Activated CD4-positive, alpha-beta T cell treated with anti-CD3 and anti-CD28 coated beads, Interleukin-2, amount 50 U/mL, for 16 hours (primary cell): ENCODE results near the gene FAM163B.

Experiments used
- DNase-seq: peaks from one replicate; pipeline ENCODE4 v3.0.0-alpha.2; 2020

Gene FAM163B

GRCh38 chr9:133594310-133594709 is 14.9 kb downstream of the FAM163B start:
- no peak for DNase-seq

DNA sequence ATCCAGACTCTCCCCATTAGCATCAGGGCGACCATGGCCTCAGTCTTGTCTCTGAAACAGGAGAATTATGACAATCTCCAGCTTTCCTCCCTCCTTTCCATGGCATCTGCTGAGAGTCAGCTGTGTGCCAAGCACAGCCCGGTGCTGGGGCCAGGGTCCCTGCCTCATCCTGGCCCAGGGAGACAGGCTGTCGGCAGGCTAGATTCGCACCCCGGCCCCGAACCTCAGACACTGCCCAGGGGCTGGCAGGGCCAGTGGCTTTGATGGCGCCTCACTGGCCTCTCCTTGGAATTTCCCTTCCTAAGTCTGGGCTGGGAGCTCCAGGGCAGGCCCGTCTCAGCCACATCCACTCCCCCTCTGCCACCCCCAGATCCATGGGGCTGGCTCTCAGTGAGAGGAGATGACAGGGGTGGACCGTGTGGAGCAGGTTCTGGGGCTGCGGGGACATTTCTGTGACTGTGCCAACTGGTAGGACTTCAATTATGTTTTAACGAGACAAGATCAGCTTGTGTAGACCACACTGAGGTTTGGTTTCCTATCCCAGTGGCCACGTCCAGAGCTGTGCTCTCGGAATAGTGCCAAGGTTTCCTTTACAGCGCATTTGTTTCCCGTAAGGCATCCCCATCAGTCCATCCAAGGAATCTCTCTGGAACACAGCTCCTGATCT is 15.5 kb downstream of the FAM163B start:
- DNase-seq: no peak

DNA sequence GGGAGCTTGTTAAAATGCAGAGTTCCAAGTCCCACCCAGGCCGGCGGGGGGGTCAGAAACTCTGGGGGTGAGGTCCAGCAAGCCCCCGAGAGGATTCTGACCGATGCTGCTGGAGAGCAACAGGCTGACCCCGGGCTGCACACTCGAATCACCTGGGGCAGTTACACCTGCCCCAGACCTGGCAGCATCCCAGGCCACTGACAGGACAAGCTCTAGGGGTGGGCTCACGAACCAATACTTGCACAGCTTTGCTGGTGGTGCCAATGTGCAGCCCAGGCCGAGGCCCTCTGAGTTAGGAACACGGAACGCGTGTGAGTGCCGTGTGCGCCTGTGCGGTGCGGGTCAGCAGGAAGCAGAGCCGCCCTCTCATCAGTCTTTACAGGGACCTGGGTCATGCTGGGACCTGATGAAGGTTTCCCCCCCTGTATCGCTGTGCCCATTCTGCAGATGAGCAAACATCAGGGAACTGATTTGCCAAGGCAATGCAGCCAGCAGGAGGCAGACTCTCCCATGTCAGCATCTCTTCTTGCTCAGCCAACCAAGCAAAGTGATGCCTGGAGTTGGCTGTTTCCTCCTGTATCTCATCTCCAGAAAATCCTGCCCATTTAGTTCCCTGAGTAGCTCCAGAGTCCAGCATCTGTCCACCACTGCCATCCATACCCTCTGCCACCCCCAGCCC is 16.3 kb downstream of the FAM163B start:
- DNase-seq: no peak

GRCh38 chr9:133591985-133592384 is 17.2 kb downstream of the FAM163B start:
- DNase-seq: no peak

- DNase-seq: no peak
Measured at GRCh38 chr9:133591116-133591910, 17.9 kb downstream of the FAM163B start.

GRCh38 chr9:133590231-133590855 is 18.8 kb downstream of the FAM163B start:
- no peak for DNase-seq

DNA sequence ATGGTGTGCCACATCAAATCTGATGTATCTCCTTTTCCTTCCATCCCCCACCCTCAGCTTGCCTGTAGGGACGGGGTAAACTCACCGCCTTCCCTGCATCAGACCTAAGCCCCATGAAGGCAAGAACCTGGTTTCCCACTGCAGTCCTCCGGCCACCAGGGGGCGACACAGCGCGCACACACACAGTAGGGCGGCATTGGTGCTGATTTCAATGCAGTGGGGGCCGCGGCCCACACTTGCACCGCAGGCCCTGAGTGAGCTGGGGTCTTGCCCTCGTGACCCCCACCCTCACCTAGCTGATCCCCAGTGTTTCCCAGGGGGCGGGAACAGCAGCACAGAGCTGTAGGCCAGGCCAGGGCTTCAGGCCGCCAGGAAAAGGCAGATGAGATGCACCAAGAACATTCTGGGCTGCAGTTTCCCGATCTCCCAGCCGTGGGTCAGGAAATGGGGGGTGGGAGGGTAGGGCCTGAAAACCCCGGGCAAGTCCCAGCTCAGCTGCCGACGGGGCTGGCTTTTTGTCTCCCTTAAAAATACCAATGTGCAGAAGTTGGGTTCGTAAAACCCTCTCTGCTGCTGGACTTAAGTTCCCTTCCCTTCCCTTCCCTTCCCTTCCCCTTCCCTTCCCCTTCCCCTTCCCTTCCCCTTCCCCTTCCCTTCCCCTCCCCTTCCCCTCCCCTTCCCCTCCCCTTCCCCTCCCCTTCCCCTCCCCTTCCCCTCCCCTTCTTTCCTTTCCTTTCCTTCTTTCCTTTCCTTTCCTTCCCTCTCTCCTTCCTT is 19.5 kb downstream of the FAM163B start:
- DNase-seq: no peak

GRCh38 chr9:133587466-133587865 is 21.7 kb downstream of the FAM163B start:
- no peak for DNase-seq

- DNase-seq: no peak
Measured at GRCh38 chr9:133587051-133587450, 22.1 kb downstream of the FAM163B start.

- no peak for DNase-seq
Measured at GRCh38 chr9:133585481-133586351, 23.5 kb downstream of the FAM163B start.

DNA sequence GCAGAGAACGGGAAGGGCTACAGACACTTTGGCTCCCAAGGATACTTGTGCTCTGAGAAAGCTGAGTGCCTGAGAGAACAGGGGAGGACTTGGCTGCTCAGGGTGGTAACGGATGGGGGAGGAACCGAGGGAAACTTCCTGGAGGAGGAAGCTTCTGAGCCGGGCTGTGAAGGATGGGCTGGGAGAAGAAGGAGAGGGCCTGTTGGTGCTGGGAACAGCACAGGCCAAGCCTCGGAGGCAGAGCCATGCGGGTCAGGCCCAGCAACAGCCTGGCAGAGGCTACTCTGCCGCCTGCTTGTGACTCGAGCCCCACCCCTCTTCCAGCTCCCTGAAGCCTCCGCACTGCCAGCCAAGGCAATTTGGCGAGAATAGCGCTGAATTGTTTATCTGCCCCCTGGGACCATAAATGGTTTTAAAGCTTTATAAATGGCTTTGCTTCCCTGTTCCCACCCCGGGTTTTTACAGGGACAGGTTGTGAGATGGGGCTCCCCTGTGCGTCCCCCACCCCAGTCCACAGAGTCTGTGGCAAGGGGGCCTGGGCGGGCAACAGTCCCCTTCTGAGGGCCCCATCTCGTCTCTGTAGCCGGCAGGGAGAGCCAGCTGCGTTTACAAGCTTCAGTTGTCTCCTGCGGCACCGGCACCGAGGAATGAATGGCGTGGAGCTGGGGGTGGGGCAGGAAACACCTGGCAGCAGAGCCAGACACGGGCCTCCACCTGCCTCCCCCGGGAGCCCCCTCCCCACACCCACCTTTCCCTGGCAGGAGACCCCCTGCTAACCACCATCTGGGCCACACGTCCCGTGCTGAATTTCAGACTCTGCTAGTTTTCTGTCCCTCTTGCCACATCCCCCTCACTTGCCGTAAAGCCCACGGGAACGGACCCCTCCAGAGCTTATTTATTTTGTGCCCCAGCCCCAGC is 24.4 kb downstream of the FAM163B start:
- no peak for DNase-seq

DNA sequence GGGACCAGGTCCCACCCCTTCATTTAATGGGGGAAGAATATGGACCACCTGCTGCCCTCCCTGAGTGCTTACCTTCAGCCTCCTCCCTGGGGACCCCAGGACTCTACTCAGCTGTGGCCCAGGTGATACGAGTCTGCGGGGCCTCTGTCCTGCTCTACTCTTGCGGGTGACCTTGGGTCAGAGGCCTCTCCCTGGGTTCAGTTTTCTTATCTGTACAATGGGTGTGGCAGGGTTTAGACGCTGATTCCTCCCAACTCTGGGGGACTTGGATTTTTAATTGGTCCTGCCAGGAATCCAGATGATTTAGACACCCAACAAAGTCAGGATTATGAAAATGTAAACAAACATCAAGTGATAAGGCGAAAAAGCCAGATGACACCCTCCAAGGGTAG is 25.0 kb downstream of the FAM163B start:
- DNase-seq: no peak

- no peak for DNase-seq
Measured at GRCh38 chr9:133583586-133583985, 25.6 kb downstream of the FAM163B start.

DNA sequence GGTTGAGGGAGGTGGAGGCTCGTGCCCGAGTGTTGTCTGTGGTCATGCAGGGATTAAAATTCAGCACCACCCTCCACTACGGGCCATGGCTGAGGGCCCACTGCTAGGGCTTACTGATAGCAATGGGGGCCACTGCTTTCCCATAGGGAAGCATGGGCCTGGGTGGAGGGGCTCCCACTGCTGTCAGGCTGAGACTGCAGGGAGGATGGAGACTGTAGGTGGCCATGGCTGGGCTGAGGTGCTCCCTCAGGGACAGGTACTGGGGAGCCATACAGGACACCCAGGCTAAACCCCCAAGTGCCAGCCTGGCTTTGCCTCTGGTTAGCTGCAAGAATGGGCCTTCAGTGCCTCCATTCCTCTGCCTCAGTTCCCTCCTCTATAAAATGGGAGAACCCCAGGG is 26.1 kb downstream of the FAM163B start:
- no peak for DNase-seq

DNA sequence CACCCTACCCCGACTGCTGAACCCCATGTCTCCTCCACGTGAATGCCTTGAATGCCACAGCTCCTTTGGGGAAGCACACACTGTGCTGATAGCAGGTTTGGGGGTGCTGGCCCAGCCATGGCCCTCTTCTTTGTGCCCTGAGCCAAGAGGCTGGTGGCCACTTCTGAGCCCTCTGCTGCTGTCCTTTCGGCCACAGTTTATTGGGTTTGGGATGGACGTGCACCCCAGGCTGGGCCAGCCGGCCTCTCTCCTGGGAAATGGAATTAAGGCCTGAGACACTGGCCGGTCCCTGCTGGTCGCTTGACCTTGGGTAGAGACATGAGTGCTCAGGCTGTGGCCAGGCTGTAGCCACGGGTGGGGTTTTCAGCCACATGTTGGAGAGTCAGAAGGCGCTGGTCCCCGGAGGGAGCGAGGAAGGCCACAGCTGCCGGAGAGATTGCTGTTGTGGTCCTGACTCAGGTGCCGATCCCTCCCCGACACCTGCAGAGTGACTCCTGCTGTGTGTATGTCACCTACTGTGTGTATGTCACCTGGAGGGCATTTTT is 26.6 kb downstream of the FAM163B start:
- DNase-seq: no peak

DNA sequence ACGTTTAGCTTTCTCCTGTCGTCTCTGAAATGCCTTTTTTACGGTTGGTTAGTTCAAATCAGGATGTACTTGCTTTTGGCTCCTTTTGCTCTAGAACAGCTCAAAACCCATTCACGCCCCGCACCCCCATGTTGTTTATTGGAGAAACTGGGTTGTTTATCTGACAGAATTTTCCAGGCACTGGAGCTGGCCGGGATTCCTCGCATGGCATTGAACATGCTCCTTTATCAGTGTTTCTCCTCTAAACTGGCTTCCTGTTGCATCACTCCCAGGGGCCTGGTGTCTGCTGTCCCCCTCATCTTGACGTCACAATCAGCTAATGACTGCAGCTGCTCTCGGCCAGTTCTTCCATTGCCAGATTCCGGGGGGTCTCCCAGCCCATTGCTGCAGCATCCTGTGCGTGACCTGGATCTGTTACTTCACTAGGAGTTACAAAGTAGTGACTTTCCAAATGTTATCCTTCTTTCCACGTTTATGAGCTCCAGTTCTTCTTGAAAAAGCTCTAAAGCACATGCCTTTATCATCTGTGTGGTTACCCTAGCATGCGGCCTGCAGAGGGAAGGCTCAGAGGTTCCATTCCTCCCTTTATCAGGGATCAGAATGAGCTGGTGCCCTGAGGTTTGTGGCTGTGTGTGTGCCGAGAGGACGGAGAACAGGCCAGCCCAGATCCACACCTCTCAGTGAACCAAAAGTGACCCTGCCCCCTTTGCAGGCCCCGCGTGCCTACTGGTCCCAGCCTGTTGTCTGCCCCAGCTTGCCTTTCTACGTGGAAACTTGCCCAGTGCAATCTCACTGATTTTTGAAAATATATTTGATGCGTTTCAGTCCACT is 27.5 kb downstream of the FAM163B start:
- DNase-seq: no peak

- DNase-seq: no peak
Measured at GRCh38 chr9:133581011-133581410, 28.2 kb downstream of the FAM163B start.

DNA sequence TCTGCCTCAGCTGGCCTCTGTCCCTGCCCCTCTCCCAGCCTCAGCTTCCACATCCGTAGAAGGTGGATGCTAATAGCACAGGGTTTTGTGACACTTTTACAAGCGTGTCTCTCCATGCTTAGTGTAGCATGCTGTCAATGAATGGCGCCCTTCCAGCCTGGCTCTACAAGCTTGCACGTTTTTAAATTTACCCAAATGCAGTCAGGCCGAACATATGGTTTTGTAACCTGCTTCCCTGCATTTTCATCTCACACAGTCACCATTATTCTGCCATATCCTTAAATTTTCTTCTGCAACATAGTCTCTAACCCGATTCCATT is 28.8 kb downstream of the FAM163B start:
- no peak for DNase-seq

- DNase-seq: no peak
Measured at GRCh38 chr9:133579601-133580418, 29.4 kb downstream of the FAM163B start.
